Panc1 (cell line): ENCODE measurements around the gene ZNF469. TPM values are rescaled to one million over a fixed set of nuclear protein-coding genes. Genes with fewer than 3 reads are reported as not detected.

Experiments
- ATAC-seq: fragments of 200-7000 bp; cut with Tn5 transposase; 2 replicates; pipeline ENCODE4 v1.9.1; 2020; ENCODE audit warnings: mild to moderate bottlenecking, moderate library complexity
- BruUV-seq: library from RNA; stranded (reverse); fragments of 400-500 nt; replicated peaks from 2 replicates; lab custom pipeline; 2021; lab: Mats Ljungman, UMichigan
- CTCF ChIA-PET: fragments of 300-600 bp; sonication (Branson Sonifier 250); formaldehyde crosslinking; loops from one replicate; lab custom pipeline; 2022; ENCODE audit warnings: antibody characterized with exemption; lab: Charles Lee
- POLR2A ChIA-PET: fragments of 300-600 bp; sonication (Branson Sonifier 250); formaldehyde crosslinking; loops from one replicate; lab custom pipeline; 2022; ENCODE audit warnings: antibody characterized with exemption; lab: Charles Lee
- DNase-seq: peaks from one replicate; pipeline ENCODE4 v3.0.0-alpha.2; 2010; ENCODE audit warnings: low read depth, low spot score
- H3K27ac ChIP-seq: 2 replicates; pipeline ENCODE4 v1.5.1; 2011; ENCODE audit warnings: mild to moderate bottlenecking, low read length, inconsistent platforms
- H3K27me3 ChIP-seq: fragments of 200-500 bp; sonication (Bioruptor generic); 2 replicates; pipeline ENCODE4 v1.6.0; 2014; ENCODE audit warnings: low read length, inconsistent platforms; ENCODE audit not compliant: control insufficient read depth, insufficient read depth
- H3K36me3 ChIP-seq: fragments of 200-500 bp; sonication (Bioruptor generic); 2 replicates; pipeline ENCODE4 v1.5.1; 2014; ENCODE audit warnings: inconsistent platforms, mild to moderate bottlenecking, low read length, moderate library complexity; ENCODE audit not compliant: control insufficient read depth, insufficient read depth
- H3K4me1 ChIP-seq: 2 replicates; pipeline ENCODE4 v1.5.1; 2011; ENCODE audit warnings: inconsistent platforms, mild to moderate bottlenecking, low read length, moderate library complexity; ENCODE audit not compliant: control insufficient read depth, insufficient read depth
- H3K4me3 ChIP-seq, 2 experiments: 2 replicates each; pipeline ENCODE4 v1.5.1; 2011 to 2012; ENCODE audit warnings: low read depth in 2 of 2, low read length in 2 of 2, mild to moderate bottlenecking in 2 of 2, inconsistent platforms in 1 of 2, moderate library complexity in 1 of 2
- H3K9me3 ChIP-seq: fragments of 200-500 bp; sonication (Bioruptor generic); 2 replicates; pipeline ENCODE4 v1.5.1; 2014; ENCODE audit warnings: low read depth, mild to moderate bottlenecking, inconsistent platforms, low read length, moderate library complexity; ENCODE audit not compliant: control insufficient read depth, insufficient read depth
- CTCF ChIP-seq: fragments of 450-650 bp; IDR thresholded peaks from 2 replicates; pipeline ENCODE4 v1.5.1; 2017; ENCODE audit warnings: mild to moderate bottlenecking
- POLR2AphosphoS5 ChIP-seq: IDR thresholded peaks from 2 replicates; pipeline ENCODE4 v1.6.1; 2012; ENCODE audit warnings: mild to moderate bottlenecking, low read depth, low read length, moderate library complexity
- REST ChIP-seq, 2 experiments: IDR thresholded peaks; 2 replicates each; pipeline ENCODE4 v1.6.1; 2011 to 2012; ENCODE audit warnings: low read depth in 2 of 2, control low read depth in 1 of 2, low read length in 1 of 2, mild to moderate bottlenecking in 1 of 2, moderate library complexity in 1 of 2; ENCODE audit not compliant: insufficient read depth in 1 of 2
- SIN3A ChIP-seq: IDR thresholded peaks from 2 replicates; pipeline ENCODE4 v1.6.1; 2012; ENCODE audit warnings: low read depth, mild to moderate bottlenecking, low read length, moderate library complexity, borderline replicate concordance; ENCODE audit not compliant: insufficient read depth
- TCF7L2 ChIP-seq: IDR thresholded peaks from 2 replicates; pipeline ENCODE4 v1.6.1; 2011; ENCODE audit warnings: mild to moderate bottlenecking, low read depth, low read length, inconsistent platforms
- in situ Hi-C: cut with HindIII; loops from 2 replicates; pipeline ENCODE4 v1.10.0; 2016; ENCODE audit warnings: low sequenced_read_pairs, low pct_unique_long_range_greater_than_20kb
- intact Hi-C: fragments of 100-400 bp; cut with micrococcal nuclease; formaldehyde crosslinking; loops from one replicate; pipeline ENCODE4 v1.10.0; 2022; ENCODE audit not compliant: unreplicated experiment
- total RNA-seq: library from RNA; stranded (reverse); gene quantifications from one replicate; pipeline ENCODE4 v1.2.1, GENCODE V29; 2021; ENCODE audit not compliant: unreplicated experiment

Gene ZNF469
- total RNA-seq, 1 experiment from 2014 or later, result 1.3 TPM

GRCh38 chr16:88356727-88357199 lies 26.0 kb upstream of the ZNF469 start:
- Histone ChIP-seq H3K9me3 (no peaks in the 10 kb centered on the region), H3K4me1 (no peaks in the 10 kb centered on the region), H3K27me3 (no peaks in the 10 kb centered on the region), H3K36me3 (no peaks in the 10 kb centered on the region), H3K27ac (no peak overlapping the region), H3K4me3 (no peak overlapping the region)
- no peak for TF ChIP-seq CTCF
- no peak for TF ChIP-seq TCF7L2
- no peak for TF ChIP-seq SIN3A
- no peak for TF ChIP-seq POLR2AphosphoS5
- no peak for TF ChIP-seq REST (IDR thresholded peaks at IDR 0.05; ENCODE audit: insufficient read depth in 1 of 2, low read depth in 2 of 2, low read length in 1 of 2)
- CTCF ChIA-PET, result no interaction called here
- intact Hi-C loops (no loop called here), in situ Hi-C loops (no loop called here)
- ATAC-seq (no peak), DNase-seq (no peak)
- POLR2A ChIA-PET, result no interaction called here
- BruUV-seq, result no TSS peak

GRCh38 chr16:88357317-88358022 lies 25.3 kb upstream of the ZNF469 start:
- no peak for DNase-seq
- no peaks in the 10 kb centered on the region for H3K27me3 ChIP-seq
- intact Hi-C loops, result no loop called here
- no peaks in the 10 kb centered on the region for H3K4me1 ChIP-seq
- H3K36me3 ChIP-seq, result no peaks in the 10 kb centered on the region
- no peak overlapping the region for H3K4me3 ChIP-seq
- POLR2A ChIA-PET, result no interaction called here
- no peak for TF ChIP-seq POLR2AphosphoS5
- TF ChIP-seq SIN3A, result no peak
- TF ChIP-seq TCF7L2, result no peak
- no peak for TF ChIP-seq REST (IDR thresholded peaks at IDR 0.05; ENCODE audit: insufficient read depth in 1 of 2, low read depth in 2 of 2, low read length in 1 of 2)
- no peak for TF ChIP-seq CTCF
- H3K9me3 ChIP-seq, result no peaks in the 10 kb centered on the region
- in situ Hi-C loops, result no loop called here
- CTCF ChIA-PET, result no interaction called here
- H3K27ac ChIP-seq, result no peak overlapping the region
- ATAC-seq, result no peak
- BruUV-seq, result no TSS peak
